Esophagus muscularis mucosa (tissue), 4 donors: ENCODE data around the gene DGLUCY.

Experiments used
- EP300 ChIP-seq: sonication (generic); formaldehyde crosslinking; IDR thresholded peaks from one replicate; pipeline ENCODE4 v1.6.1; 2017; ENCODE audit warnings: antibody characterized with exemption
- POLR2A ChIP-seq: fragments of 450-650 bp; IDR thresholded peaks from one replicate; pipeline ENCODE4 v1.6.1; 2017; ENCODE audit warnings: antibody characterized with exemption, moderate library complexity, mild to moderate bottlenecking, low read depth
- POLR2AphosphoS5 ChIP-seq, 2 donors: sonication (generic); formaldehyde crosslinking; IDR thresholded peaks; one replicate each; pipeline ENCODE4 v1.6.1; 2017; ENCODE audit warnings: antibody characterized with exemption in 2 of 2
- TF ChIP-seq, protein P1 (sequence below), 3 experiments: fragments of 200-600 bp in 2 of 3; fragments of 450-650 bp in 1 of 3; sonication (generic) in 2 of 3; IDR thresholded peaks; one replicate each; pipeline ENCODE4 v1.5.1; 2017 to 2019; ENCODE audit warnings: antibody characterized with exemption in 3 of 3, mild to moderate bottlenecking in 2 of 3, moderate library complexity in 1 of 3

DNA sequence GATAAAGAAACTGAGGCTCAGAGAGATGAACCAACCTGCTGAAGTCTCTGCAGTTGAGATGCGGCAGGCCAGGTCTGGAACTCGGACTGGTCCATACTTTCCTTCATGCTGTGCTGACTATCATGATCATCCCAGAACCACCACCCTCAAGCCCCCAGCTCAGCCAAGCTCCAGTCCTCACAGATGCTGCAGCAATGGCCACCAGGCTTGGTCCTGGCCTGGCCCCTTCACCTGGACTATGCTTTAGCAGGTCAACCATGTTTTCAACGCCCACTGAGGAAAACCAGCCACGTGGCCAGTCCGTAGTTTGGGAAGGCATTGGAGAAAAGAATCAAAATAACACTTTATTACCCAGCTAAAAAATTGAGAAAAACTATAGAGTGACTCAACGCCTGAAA is 129.2 kb downstream of the DGLUCY start:
- TF ChIP-seq POLR2AphosphoS5 (IDR thresholded peaks at IDR 0.05), result no peak
- no peak for TF ChIP-seq EP300
- no peak for TF ChIP-seq POLR2A
- TF ChIP-seq, protein P1, sequence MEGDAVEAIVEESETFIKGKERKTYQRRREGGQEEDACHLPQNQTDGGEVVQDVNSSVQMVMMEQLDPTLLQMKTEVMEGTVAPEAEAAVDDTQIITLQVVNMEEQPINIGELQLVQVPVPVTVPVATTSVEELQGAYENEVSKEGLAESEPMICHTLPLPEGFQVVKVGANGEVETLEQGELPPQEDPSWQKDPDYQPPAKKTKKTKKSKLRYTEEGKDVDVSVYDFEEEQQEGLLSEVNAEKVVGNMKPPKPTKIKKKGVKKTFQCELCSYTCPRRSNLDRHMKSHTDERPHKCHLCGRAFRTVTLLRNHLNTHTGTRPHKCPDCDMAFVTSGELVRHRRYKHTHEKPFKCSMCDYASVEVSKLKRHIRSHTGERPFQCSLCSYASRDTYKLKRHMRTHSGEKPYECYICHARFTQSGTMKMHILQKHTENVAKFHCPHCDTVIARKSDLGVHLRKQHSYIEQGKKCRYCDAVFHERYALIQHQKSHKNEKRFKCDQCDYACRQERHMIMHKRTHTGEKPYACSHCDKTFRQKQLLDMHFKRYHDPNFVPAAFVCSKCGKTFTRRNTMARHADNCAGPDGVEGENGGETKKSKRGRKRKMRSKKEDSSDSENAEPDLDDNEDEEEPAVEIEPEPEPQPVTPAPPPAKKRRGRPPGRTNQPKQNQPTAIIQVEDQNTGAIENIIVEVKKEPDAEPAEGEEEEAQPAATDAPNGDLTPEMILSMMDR (IDR thresholded peaks at IDR 0.05), result no peak
